GM19099 (cell line): ENCODE results near the gene AK5.

Source experiments
- POLR2A ChIP-seq: IDR thresholded peaks from 3 replicates; pipeline ENCODE4 v1.6.1; 2011; ENCODE audit warnings: low read depth; ENCODE audit not compliant: insufficient read length; ENCODE audit errors: extremely low read depth

AK5 gene

DNA sequence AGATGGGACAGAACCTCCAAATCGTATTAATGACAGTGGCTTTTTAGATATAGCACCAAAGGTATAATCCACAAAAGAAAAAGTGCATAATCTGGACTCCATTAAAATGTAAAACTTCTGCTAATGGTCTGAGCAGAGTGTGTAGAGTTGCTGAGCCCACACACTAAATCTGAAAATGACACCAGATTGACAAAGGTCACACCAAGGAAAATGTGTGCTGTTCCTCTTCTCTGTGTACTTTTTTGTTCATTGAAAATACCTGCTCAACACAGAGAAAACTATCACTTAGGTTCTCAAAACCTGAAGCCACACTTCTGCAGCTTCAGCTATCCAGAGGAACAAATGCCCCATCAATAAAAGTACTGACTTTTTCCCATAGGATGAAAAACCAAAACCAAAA is 146.2 kb downstream of the AK5 start:
- TF ChIP-seq POLR2A, result no peak

DNA sequence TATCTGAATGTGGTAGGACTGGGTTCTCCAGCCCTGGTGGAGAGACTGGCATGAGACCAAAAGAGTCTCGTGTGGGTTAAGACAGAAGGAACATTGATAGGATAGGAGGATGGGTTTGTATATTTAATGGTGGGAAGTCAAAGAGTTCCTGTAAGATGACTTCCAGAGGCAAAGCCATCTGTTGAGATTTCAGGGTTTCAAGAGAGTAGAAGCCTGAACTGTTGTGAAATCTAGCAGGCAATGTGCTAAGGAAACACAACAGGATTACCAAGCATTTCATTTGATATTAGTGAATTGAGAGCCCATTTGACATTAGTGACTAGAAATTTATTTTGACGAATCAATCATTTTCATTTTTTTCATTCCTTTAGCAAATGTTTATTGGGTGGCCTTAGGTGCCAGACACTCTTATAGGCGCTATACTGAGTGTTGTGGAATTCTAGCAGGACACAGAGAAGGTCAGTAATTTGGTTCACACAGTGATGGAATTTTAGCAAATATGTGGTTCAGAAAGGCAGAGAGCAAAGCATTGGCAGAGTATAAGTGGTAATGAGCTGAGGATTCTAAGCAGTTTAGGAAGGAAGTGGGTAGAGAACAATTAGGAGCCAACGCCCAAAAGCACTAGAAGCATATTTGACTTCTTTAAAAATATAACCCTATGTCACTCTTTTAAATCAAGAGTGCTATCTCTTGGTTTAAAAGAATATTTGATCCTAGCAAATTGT is 149.3 kb downstream of the AK5 start:
- no peak for TF ChIP-seq POLR2A

DNA sequence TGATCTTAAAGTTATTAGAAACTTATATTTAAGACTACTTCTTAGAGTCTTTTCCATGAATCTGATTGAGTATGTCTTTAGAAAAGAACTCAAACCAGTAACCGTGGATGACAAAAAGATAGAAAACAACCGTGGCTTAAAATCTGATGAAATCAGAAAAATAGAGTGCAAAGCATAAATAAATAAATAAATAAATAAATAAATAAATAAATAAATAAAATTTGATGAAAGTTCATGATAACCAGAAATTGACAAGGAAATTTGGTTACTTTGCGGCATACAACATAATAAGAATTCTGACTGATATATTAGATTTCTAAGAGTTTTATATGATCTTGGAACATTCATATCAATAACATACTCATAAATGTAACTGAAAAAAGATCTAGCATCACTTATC is 152.1 kb downstream of the AK5 start:
- TF ChIP-seq POLR2A, result no peak

DNA sequence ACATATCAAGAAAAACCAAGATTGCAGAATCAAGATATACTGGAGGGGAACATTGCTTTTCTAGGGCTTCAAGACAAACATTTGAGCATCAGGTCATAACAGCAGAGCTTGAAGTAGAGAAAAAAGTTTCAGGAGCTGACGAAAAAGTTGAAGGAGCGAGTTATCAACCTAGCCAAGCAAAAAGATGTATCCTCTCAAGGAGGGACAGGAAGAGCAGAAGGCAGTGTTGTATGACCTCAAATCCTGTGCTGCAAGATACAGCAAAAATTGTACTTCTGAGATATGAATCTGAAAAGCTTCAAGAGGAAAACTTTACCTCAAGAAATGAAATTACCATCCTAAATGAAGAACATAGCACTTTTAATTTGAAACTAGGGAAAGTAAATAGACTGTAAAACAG is 153.1 kb downstream of the AK5 start:
- no peak for TF ChIP-seq POLR2A

DNA sequence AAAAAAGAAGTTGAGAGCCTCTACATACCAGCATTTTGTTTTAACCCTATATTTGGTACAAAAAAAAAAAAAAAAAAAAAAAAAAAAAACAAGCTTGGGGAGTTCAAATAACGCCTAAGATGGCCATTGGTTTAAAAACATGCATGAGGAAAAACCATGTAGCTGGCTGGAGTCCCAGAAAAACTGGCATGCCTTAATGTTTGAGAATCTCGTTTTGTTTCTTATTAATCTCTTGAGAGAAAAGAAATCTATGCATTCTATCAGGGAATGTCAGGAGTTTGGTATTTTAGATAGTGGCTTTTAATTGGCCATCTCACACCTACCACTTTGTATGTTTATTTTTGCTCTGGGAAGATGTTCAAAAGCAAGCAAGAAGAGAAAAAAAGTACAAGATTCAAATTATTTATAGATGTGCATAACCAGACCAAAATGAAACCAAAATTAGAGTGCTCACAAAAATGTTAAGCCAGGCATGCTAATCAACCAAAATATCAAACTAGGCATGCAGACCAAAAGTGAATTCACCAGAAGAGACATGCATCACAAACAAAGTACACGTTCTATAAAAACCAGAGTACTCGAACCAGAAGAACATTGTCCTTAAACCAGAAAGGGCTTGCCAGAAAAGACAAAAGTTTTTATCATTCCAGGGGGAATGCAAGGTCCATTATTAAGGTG is 156.6 kb downstream of the AK5 start:
- no peak for TF ChIP-seq POLR2A

DNA sequence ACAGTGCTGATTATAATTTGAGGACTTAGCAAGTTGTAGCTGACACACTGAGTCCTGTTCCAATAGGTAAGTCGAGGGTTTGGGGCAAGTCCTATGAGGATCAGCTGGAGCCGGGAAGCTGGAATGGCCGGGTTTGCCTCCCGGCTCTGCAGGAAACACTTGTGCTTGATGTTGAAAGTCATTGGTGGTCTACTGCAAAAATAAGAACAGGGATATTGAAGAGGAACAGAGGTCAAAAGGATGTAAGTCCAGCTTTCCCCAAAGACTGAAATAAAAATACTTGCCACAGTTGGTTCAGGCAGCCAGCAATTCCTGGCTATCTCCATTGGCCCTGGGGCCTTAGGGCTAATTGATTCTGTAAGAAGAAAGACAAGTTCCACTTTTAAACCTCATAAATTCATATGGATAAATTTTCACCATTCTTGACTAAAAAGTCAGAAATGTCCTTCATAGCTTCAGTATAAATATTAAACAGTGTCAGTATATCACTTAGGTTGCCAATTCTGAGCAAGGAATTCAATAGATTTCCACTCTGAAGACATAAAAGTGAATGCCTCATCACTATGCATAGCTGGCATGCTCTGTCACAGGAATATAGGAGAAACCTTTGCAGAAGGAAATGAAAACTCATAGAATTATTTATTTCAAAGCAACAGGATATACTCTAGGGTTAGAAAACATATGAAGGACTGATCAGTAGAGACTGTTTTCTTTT is 165.2 kb downstream of the AK5 start:
- TF ChIP-seq POLR2A, result no peak

DNA sequence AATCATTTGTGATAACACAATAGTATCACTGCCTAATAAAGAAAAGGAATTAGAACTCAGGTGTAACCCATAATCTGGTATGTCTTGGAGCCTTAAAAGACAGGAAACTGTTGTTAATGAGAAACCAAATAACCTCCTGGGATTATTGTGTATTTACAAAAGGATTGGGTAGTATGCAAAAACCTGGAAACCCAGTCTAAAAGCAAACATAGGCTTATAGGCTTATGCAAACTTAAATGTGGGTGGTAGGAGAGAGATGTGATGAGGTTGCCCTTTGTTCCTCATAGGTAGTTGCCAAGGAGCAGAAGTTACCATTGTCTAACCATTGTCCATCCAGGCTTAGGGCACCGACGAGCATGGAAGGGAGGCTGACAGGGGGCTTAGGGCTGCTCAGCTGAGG is 165.8 kb downstream of the AK5 start:
- no peak for TF ChIP-seq POLR2A

DNA sequence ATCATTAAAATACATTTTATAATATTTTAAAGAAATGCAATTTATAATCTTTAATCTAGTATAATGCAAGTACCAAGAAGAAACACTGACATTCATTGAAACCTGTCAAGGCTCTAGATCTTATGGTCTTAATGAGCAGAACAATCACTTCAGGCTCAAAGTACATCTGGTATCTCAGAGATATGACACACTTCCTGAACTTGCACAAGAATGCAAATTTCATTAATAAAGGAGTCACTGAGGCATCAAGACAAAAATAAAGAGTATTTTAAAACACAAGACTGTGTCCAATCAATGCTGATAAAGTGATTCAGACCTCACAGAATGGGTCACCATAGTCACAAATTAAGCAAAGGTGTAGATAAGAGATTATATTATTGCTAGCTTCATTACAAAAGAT is 178.1 kb downstream of the AK5 start:
- TF ChIP-seq POLR2A, result no peak

DNA sequence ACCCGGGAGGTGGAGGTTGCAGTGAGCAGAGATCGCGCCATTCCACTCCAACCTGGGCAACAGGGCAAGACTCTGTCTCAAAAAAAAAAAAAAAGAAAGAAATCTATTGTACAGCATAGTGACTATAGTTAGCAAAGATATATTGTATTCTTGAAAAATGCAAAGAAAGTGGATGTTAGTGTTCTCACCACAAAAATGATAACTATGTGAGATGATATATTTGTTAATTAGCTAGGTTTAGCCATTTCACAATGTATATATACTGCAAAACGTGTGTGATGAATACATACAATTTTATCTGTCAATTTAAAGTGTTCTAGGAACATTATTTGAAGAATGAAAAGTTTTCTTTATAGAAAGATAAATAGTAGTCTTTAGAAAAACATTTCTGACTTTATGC is 179.9 kb downstream of the AK5 start:
- no peak for TF ChIP-seq POLR2A

DNA sequence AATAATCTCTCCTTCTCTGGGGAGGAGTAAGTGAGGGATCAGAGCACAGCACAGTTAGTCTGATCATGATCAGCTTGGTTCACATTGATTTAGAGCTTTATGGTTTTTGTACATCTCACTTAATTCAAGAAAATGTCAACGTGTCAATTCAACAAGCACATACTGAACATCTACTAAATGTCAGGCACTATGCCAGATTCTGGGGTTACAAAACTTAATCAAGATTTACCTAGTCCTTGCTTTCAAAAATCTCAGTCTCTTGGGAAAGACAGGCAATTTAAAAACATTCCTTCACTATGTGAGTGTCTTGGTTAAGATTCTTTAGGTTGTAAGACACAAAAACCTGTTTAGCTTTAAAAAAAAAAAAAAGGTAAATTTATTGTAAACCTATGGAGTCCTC is 181.4 kb downstream of the AK5 start:
- no peak for TF ChIP-seq POLR2A

DNA sequence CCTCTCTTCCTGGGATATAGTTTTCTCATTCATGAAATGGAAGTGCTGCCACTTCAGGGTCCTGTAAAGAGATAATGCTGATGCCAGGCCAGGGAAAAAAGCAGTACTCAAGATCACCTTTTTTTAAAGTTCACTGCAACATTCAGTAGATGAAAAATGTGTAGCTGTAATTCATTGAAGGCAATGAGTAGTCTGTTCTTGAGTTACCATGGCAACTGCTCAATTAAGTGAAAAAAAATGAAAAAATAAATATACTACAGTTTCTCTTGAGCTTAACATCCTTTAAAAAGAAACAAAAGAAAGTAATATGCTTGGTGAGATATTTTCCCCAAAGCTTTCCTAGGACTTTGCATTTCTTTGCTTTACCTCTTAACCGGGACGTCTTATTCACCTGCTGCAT is 183.3 kb downstream of the AK5 start:
- TF ChIP-seq POLR2A, result no peak

DNA sequence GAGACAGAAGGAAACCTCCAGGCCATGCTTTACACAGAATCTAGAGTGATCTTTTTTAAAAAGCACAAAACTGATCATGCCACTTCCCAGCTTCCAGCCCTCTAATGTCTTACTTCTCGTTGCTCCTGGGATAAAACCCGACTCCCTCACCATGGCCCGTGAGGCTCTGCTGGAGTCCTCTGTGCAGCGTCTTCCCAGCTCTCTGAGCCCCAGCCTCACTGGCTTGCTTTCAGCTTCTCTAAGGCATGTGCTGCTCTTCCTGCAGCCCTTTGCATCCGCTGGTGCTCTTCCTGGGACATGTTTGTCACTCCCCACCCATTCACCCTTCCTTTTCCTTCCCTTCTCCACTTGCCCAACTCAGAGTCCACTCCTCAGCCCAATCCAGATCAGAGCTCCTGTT is 184.1 kb downstream of the AK5 start:
- TF ChIP-seq POLR2A, result no peak

DNA sequence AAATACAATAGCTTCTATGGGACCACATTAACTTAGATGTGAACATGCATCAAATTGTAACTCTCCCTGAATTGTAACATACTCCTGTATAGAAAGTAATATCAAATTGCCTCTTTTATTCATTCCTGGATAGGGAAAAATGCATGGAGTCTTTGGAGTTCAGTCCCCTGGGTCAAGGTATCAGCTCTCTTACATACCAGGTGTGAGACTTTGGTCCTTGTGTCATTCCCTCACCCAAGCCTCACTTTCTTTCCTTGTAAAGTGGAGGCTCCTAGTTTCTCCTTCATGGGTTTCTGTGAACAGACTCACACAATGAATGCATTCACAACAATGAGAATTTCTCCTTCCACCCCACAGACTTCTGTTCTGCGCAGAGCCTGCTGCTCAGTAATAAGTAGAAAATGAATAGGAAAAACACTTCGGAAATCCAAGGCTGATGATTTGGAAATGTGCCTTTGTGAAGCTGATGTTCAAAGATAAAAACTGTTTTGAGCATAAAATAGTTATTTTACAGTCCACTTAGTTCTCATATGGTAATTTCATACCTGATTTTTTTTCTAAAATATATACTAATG is 185.3 kb downstream of the AK5 start:
- TF ChIP-seq POLR2A, result no peak

DNA sequence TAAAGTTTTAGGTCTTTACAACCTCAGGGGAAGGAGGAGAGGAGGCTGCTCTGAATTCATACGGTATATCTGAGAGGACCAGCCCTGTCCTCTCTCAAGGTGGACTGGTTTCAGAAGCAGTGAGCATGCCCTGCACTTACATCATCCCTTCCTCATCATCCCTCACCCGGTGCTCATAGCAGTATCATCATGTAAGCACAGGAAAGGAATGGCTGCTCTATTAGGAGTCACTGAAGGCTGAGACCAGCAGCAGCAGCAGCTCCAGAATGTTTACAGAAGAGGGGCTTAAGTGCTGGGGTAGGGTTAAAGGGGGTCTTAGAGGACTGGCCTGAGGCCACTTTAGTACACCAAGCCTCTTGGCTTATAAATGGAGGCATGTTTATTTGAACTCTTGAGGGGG is 185.9 kb downstream of the AK5 start:
- TF ChIP-seq POLR2A, result no peak

DNA sequence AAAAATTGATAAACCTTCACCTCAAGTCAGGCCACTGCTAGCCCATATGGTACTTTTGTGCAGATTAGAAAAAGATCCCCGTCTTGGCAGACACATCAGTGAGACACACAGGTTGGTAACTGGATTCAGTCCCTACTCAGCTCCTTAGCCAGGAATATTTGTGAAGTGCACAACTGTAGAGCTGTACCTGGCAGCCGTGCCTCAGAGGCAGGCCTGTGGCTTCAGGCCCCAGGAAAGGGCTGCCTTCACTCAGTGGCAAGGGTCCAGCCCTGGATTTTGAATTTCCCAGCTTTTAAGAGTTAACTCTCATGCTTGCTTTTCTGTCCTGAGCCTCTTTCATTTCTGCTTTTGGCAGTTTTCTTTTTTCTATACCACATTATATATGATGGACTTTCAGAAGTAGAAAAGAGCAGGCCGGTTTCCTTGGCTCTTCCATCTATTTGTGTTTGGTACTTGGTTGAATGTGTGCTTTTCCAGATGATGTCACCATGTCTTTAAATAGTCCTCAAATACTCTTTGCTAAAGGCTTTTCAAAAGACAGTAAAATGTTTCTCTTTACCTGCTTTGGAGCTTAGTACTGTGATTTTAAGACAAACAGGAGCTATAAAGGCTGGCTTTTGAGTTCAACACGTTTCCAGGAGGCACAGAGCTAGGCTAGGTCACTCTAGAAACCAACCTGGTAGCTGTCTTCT is 186.6 kb downstream of the AK5 start:
- TF ChIP-seq POLR2A, result no peak
